ENCODE measurements around the gene KCNQ1. TPM values are rescaled to one million over a fixed set of nuclear protein-coding genes. Genes with fewer than 3 reads are reported as not detected.

Gene KCNQ1
- total RNA-seq, 3 donors from 2014 or later (not counting 1 experiment from before 2014, with no cell fraction given) = 1.9 to 7.8 (median 3.3) TPM

- Mint-ChIP-seq H3K27ac (no peak overlapping the region), H3K36me3 (no peaks in the 10 kb centered on the region), H3K4me3 (peak overlapping the region; percentile 68), H3K9me3 (no peaks in the 10 kb centered on the region), H3K27me3 (ENCODE audit: low read depth in 2 of 2) (peaks cover 17 to 32% of the 10 kb centered on the region in 2 donors), H3K4me1 (peaks cover 0 to 6% of the 10 kb centered on the region in 2 donors)
- Histone ChIP-seq H3K27me3 (ENCODE audit: control insufficient read depth, insufficient read depth, low read length) (peaks cover 5% of the 10 kb centered on the region), H3K4me1 (ENCODE audit: control insufficient read depth, insufficient read depth, low read length) (peaks cover 11% of the 10 kb centered on the region), H3K9me3 (ENCODE audit: control insufficient read depth, insufficient read depth, low read length) (no peaks in the 10 kb centered on the region), H3K36me3 (ENCODE audit: control insufficient read depth, insufficient read depth, low read length) (no peaks in the 10 kb centered on the region), H3K27ac (ENCODE audit: low read length) (no peak overlapping the region), H3K4me3 (ENCODE audit: low read length) (no peak overlapping the region)
- 87% methylated on average over 20 of the region's 20 CpGs for WGBS (ENCODE audit: insufficient coverage)
- no peak for TF ChIP-seq CTCF (IDR thresholded peaks at IDR 0.05)
- DNase-seq (no peak), ATAC-seq (no peak)
- intact Hi-C loops (cut with micrococcal nuclease) = no loop called here
Observed at GRCh38 chr11:2791139-2791520, 346.3 kb downstream of the KCNQ1 start.

- no peaks in the 10 kb centered on the region for H3K9me3 Mint-ChIP-seq
- WGBS (ENCODE audit: insufficient coverage) = 19% methylated on average over 71 of the region's 71 CpGs
- no peaks in the 10 kb centered on the region for H3K36me3 Mint-ChIP-seq
- peaks cover 13 to 26% of the 10 kb centered on the region in 2 donors for H3K27me3 Mint-ChIP-seq (ENCODE audit: low read depth in 2 of 2)
- intact Hi-C loops (cut with micrococcal nuclease) = no loop called here
- Histone ChIP-seq H3K36me3 (ENCODE audit: control insufficient read depth, insufficient read depth, low read length) (no peaks in the 10 kb centered on the region), H3K9me3 (ENCODE audit: control insufficient read depth, insufficient read depth, low read length) (no peaks in the 10 kb centered on the region), H3K4me3 (ENCODE audit: low read length) (peak overlapping the region; percentile 48), H3K4me1 (ENCODE audit: control insufficient read depth, insufficient read depth, low read length) (peaks cover 11% of the 10 kb centered on the region), H3K27me3 (ENCODE audit: control insufficient read depth, insufficient read depth, low read length) (peaks cover 5% of the 10 kb centered on the region), H3K27ac (ENCODE audit: low read length) (no peak overlapping the region)
- H3K4me3 Mint-ChIP-seq = peak overlapping the region; percentile 78
- H3K27ac Mint-ChIP-seq = peak overlapping the region in 1 of 2 donors; percentile 73
- DNase-seq (peak in 1 of 2 donors; percentile 48), ATAC-seq (peak; percentile 52 to 92 (median 82))
- H3K4me1 Mint-ChIP-seq = peaks cover 0 to 6% of the 10 kb centered on the region in 2 donors
- no peak for TF ChIP-seq CTCF (IDR thresholded peaks at IDR 0.05)
Observed at GRCh38 chr11:2791521-2792380, 346.9 kb downstream of the KCNQ1 start.

- TF ChIP-seq CTCF (IDR thresholded peaks at IDR 0.05) = no peak
- peaks cover 11% of the 10 kb centered on the region for H3K4me1 ChIP-seq (ENCODE audit: control insufficient read depth, insufficient read depth, low read length)
- Mint-ChIP-seq H3K27ac (peak overlapping the region in 1 of 2 donors; percentile 73), H3K36me3 (no peaks in the 10 kb centered on the region), H3K27me3 (ENCODE audit: low read depth in 2 of 2) (peaks cover 13 to 23% of the 10 kb centered on the region in 2 donors), H3K9me3 (no peaks in the 10 kb centered on the region), H3K4me3 (peak overlapping the region; percentile 78), H3K4me1 (peaks cover 0 to 6% of the 10 kb centered on the region in 2 donors)
- H3K27me3 ChIP-seq (ENCODE audit: control insufficient read depth, insufficient read depth, low read length) = peaks cover 5% of the 10 kb centered on the region
- intact Hi-C loops (cut with micrococcal nuclease) = no loop called here
- peak overlapping the region; percentile 48 for H3K4me3 ChIP-seq (ENCODE audit: low read length)
- H3K27ac ChIP-seq (ENCODE audit: low read length) = no peak overlapping the region
- 93% methylated on average over 28 of the region's 28 CpGs for WGBS (ENCODE audit: insufficient coverage)
- H3K9me3 ChIP-seq (ENCODE audit: control insufficient read depth, insufficient read depth, low read length) = no peaks in the 10 kb centered on the region
- no peaks in the 10 kb centered on the region for H3K36me3 ChIP-seq (ENCODE audit: control insufficient read depth, insufficient read depth, low read length)
- DNase-seq = no peak
- no peak for ATAC-seq
Observed at GRCh38 chr11:2792381-2793250, 347.8 kb downstream of the KCNQ1 start.
